Endothelial cell of umbilical vein (primary cell): ENCODE data around the gene C5. TPM values are rescaled to one million over a fixed set of nuclear protein-coding genes. Genes with fewer than 3 reads are reported as not detected.

Experiments
- BruUV-seq: library from RNA; stranded (reverse); fragments of 400-500 nt; replicated peaks from 2 replicates; lab custom pipeline; 2021; lab: Mats Ljungman, UMichigan
- CTCF ChIA-PET: fragments of 300-600, 350-600 bp; sonication (Branson Sonifier 250); formaldehyde crosslinking; loops from one replicate; lab custom pipeline; 2021; ENCODE audit warnings: antibody characterized with exemption, inconsistent platforms; lab: Charles Lee
- POLR2A ChIA-PET: fragments of 300-600, 350-600 bp; sonication (Branson Sonifier 250); formaldehyde crosslinking; loops from one replicate; lab custom pipeline; 2021; ENCODE audit warnings: antibody characterized with exemption, inconsistent platforms; lab: Charles Lee
- DNase-seq: peaks from one replicate; pipeline ENCODE4 v3.0.0-alpha.2; 2011; ENCODE audit warnings: low read depth, low spot score
- FAIRE-seq: peaks from 2 replicates; lab custom pipeline; 2011; peaks lifted over from hg19 to GRCh38; lab: Jason Lieb, UNC
- H2AFZ ChIP-seq: 2 replicates; pipeline ENCODE4 v1.6.0; 2012; ENCODE audit warnings: low read depth, low read length, control low read depth, inconsistent platforms
- H3K27ac ChIP-seq: 2 replicates; pipeline ENCODE4 v1.5.1; 2011; ENCODE audit warnings: low read depth, mild to moderate bottlenecking, control low read depth, low read length, moderate library complexity; ENCODE audit not compliant: insufficient read depth
- H3K27me3 ChIP-seq, 2 experiments: 2 replicates each; pipeline versions ENCODE4 v1.6.0 to v1.6.1; 2011; ENCODE audit warnings: low read length in 2 of 2, mixed read lengths in 1 of 2; ENCODE audit not compliant: control insufficient read depth in 2 of 2, insufficient read depth in 2 of 2
- H3K36me3 ChIP-seq, 2 experiments: 2 replicates in 1 of 2; 3 replicates in 1 of 2; pipeline ENCODE4 v1.5.1; 2011; ENCODE audit warnings: low read length in 2 of 2, mild to moderate bottlenecking in 1 of 2, moderate library complexity in 1 of 2; ENCODE audit not compliant: control insufficient read depth in 2 of 2, insufficient read depth in 2 of 2; ENCODE audit errors: extremely low read depth in 1 of 2
- H3K4me1 ChIP-seq: 3 replicates; pipeline ENCODE4 v1.5.1; 2011; ENCODE audit warnings: mild to moderate bottlenecking, low read length; ENCODE audit not compliant: control insufficient read depth, insufficient read depth; ENCODE audit errors: extremely low read depth
- H3K4me2 ChIP-seq: 2 replicates; pipeline ENCODE4 v1.6.1; 2011; ENCODE audit warnings: low read length, control low read depth, mixed read lengths; ENCODE audit not compliant: insufficient read depth
- H3K4me3 ChIP-seq, 3 experiments: fragments of 200-600 bp in 1 of 3; sonication (generic), shearing (Covaris generic) in 1 of 3; replicated peaks in 1 of 3; 2 replicates each; pipeline ENCODE4 v1.5.1; 2011 to 2016; ENCODE audit warnings: control low read depth in 3 of 3, low read length in 3 of 3, mild to moderate bottlenecking in 2 of 3, inconsistent platforms in 1 of 3, low read depth in 1 of 3, moderate library complexity in 1 of 3; ENCODE audit not compliant: insufficient read depth in 1 of 3
- H3K79me2 ChIP-seq: 2 replicates; pipeline ENCODE4 v1.6.0; 2012; ENCODE audit warnings: low read length, inconsistent platforms; ENCODE audit not compliant: control insufficient read depth, insufficient read depth
- H3K9ac ChIP-seq: replicated peaks from 2 replicates; pipeline ENCODE3; 2011; ENCODE audit warnings: low read length, control low read depth; ENCODE audit not compliant: insufficient read depth; ENCODE audit errors: extremely low read depth
- H3K9me1 ChIP-seq: replicated peaks from 3 replicates; pipeline ENCODE4 v1.6.0; 2011; ENCODE audit warnings: mild to moderate bottlenecking, low read length; ENCODE audit not compliant: control insufficient read depth, insufficient read depth; ENCODE audit errors: extremely low read depth
- H3K9me3 ChIP-seq: replicated peaks from 2 replicates; pipeline ENCODE4 v1.5.1; 2012; ENCODE audit warnings: low read length, inconsistent platforms; ENCODE audit not compliant: control insufficient read depth, insufficient read depth
- H4K20me1 ChIP-seq: replicated peaks from 2 replicates; pipeline ENCODE3; 2011; ENCODE audit warnings: mild to moderate bottlenecking, low read length; ENCODE audit not compliant: control insufficient read depth, insufficient read depth; ENCODE audit errors: extremely low read depth
- EZH2 ChIP-seq: IDR thresholded peaks from 2 replicates; pipeline ENCODE4 v1.6.1; 2012; ENCODE audit warnings: borderline replicate concordance, low read depth, mild to moderate bottlenecking, moderate library complexity, low read length, inconsistent platforms; ENCODE audit not compliant: severe bottlenecking
- FOS ChIP-seq: IDR thresholded peaks from 2 replicates; pipeline ENCODE4 v1.6.1; 2011; ENCODE audit warnings: mild to moderate bottlenecking, low read length, moderate library complexity, borderline replicate concordance; ENCODE audit not compliant: insufficient read depth
- GATA2 ChIP-seq: IDR thresholded peaks from 2 replicates; pipeline ENCODE4 v1.7.0; 2011; ENCODE audit warnings: low read depth, mild to moderate bottlenecking, moderate library complexity, mixed read lengths, low read length; ENCODE audit not compliant: insufficient read length, insufficient read depth
- JUN ChIP-seq: IDR thresholded peaks from 2 replicates; pipeline ENCODE4 v1.6.1; 2011; ENCODE audit warnings: borderline replicate concordance, low read depth; ENCODE audit not compliant: insufficient read length, insufficient read depth
- MYC ChIP-seq: IDR thresholded peaks from one replicate; pipeline ENCODE4 v1.6.1; 2011; ENCODE audit warnings: mild to moderate bottlenecking, low read depth, low read length
- POLR2A ChIP-seq: IDR thresholded peaks from 2 replicates; pipeline ENCODE4 v1.6.1; 2012; ENCODE audit warnings: low read depth, mild to moderate bottlenecking, control low read depth, low read length
- POLR2AphosphoS5 ChIP-seq: IDR thresholded peaks from 2 replicates; pipeline ENCODE4 v1.6.1; 2012; ENCODE audit warnings: low read depth, mild to moderate bottlenecking, control low read depth, low read length, moderate library complexity; ENCODE audit not compliant: insufficient read depth
- dilution Hi-C: fragments of 300-500 bp; cut with MboI; formaldehyde crosslinking; loops from one replicate; pipeline ENCODE4 v1.15.0; 2019; ENCODE audit warnings: low sequenced_read_pairs; ENCODE audit not compliant: extremely low pct_ligation_motif_present
- intact Hi-C: fragments of 100-400 bp; cut with micrococcal nuclease; formaldehyde crosslinking; loops from one replicate; pipeline ENCODE4 v1.10.0; 2022
- polyA plus RNA-seq, 4 experiments: library from polyadenylated mRNA; depleted of rRNA in 3 of 4; stranded (reverse) in 3 of 4; unstranded in 1 of 4; fragments of >200 nt; gene quantifications; 2 replicates each; pipeline versions ENCODE4 v1.2.1 to v1.2.3, GENCODE V29; 2011 to 2012; ENCODE audit warnings: missing spikeins in 1 of 4
- total RNA-seq: library from RNA; stranded (reverse); gene quantifications from 2 replicates; pipeline ENCODE4 v1.2.3, GENCODE V29; 2021
- TF ChIP-seq, protein P1 (sequence below): IDR thresholded peaks from 2 replicates; pipeline ENCODE4 v1.6.1; 2011; ENCODE audit not compliant: insufficient read depth, insufficient read length
- TF ChIP-seq, protein P2 (sequence below), 2 donors: IDR thresholded peaks; 1 replicate in 1 of 2; 2 replicates in 1 of 2; pipeline ENCODE4 v1.5.1; 2011; ENCODE audit warnings: low read length in 2 of 2, mild to moderate bottlenecking in 2 of 2, moderate library complexity in 2 of 2, control low read depth in 1 of 2, inconsistent platforms in 1 of 2, low read depth in 1 of 2; ENCODE audit not compliant: insufficient read depth in 1 of 2; ENCODE audit errors: extremely low read depth in 1 of 2

C5 gene
- total and polyA plus RNA-seq, 2 donors (not counting 3 experiments of a cell fraction or from before 2014, with no cell fraction given), result 0.79 to 1.6 TPM

DNA sequence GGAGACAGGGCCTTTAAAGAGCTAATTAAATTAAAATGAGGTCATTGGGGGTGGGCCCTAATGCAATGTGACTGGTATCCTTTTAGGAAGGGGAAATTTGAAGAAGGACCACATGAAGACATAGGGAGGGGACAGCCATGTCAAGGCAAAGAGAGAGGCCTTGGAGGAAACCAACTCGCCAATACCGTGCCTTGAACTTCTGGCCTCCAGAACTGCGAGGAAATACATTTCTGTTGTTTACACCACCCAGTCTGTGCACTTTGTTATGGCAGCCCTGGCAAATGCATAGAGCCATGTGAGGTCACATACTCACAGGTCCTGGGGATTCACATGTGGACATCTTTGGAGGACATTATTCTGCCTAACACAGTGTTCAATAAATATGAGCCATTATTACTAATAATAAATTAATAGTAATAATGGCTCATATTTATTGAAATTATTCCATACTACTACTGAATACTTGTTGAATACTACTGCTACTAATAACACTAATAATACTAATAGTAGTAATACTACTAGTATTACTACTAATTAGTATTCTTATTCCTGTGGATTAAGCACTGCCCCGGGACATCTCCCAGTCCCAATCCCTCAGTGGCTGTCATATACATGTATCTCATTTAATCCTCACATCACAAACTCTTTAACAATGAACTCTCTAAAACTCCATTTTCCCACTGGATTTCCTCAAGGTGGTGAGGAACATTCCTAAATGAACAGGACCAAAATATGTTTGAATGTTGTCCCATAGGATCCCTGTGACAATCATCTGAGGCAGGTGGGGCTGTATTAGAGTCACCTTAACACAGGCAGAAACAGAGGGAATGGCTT lies 131.9 kb downstream of the C5 start:
- dilution Hi-C loops (no loop called here), intact Hi-C loops (no loop called here)
- H3K36me3 ChIP-seq, result no peaks in the 10 kb centered on the region
- no peaks in the 10 kb centered on the region for H3K27me3 ChIP-seq
- H4K20me1 ChIP-seq, result no peaks in the 10 kb centered on the region
- TF ChIP-seq EZH2 (no peak), POLR2AphosphoS5 (no peak), GATA2 (no peak), MYC (no peak), POLR2A (no peak), FOS (no peak), JUN (no peak)
- TF ChIP-seq, protein P1, sequence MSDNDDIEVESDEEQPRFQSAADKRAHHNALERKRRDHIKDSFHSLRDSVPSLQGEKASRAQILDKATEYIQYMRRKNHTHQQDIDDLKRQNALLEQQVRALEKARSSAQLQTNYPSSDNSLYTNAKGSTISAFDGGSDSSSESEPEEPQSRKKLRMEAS, result no peak
- TF ChIP-seq, protein P2, sequence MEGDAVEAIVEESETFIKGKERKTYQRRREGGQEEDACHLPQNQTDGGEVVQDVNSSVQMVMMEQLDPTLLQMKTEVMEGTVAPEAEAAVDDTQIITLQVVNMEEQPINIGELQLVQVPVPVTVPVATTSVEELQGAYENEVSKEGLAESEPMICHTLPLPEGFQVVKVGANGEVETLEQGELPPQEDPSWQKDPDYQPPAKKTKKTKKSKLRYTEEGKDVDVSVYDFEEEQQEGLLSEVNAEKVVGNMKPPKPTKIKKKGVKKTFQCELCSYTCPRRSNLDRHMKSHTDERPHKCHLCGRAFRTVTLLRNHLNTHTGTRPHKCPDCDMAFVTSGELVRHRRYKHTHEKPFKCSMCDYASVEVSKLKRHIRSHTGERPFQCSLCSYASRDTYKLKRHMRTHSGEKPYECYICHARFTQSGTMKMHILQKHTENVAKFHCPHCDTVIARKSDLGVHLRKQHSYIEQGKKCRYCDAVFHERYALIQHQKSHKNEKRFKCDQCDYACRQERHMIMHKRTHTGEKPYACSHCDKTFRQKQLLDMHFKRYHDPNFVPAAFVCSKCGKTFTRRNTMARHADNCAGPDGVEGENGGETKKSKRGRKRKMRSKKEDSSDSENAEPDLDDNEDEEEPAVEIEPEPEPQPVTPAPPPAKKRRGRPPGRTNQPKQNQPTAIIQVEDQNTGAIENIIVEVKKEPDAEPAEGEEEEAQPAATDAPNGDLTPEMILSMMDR (IDR thresholded peaks at IDR 0.05; ENCODE audit: extremely low read depth in 1 of 2, insufficient read depth in 1 of 2, low read depth in 1 of 2, low read length in 2 of 2), result no peak
- CTCF ChIA-PET, result interaction anchor here (1.0 to 2.2 kb wide), 4 partner anchors 8 to 142 kb away, joined by 3 to 11 read pairs (median 4); no protein-coding TSS in a partner anchor
- POLR2A ChIA-PET, result no interaction called here
- H3K9me1 ChIP-seq, result no peaks in the 10 kb centered on the region
- H2AFZ ChIP-seq, result no peak overlapping the region
- no peaks in the 10 kb centered on the region for H3K9me3 ChIP-seq
- DNase-seq, result no peak
- no peak overlapping the region for H3K4me3 ChIP-seq
- H3K9ac ChIP-seq, result no peak overlapping the region
- no TSS peak for BruUV-seq
- H3K4me2 ChIP-seq, result no peak overlapping the region
- no peaks in the 10 kb centered on the region for H3K4me1 ChIP-seq
- FAIRE-seq, result no peak
- no peaks in the 10 kb centered on the region for H3K79me2 ChIP-seq
- H3K27ac ChIP-seq, result no peak overlapping the region
